HFF-Myc (cell line): ENCODE measurements around the gene NOX3.

Source experiments
- DNase-seq: peaks from one replicate; pipeline ENCODE4 v3.0.0-alpha.2; 2011; ENCODE audit warnings: low read depth; ENCODE audit errors: extremely low read depth
- H3K4me3 ChIP-seq: replicated peaks from 2 replicates; pipeline ENCODE4 v1.5.1; 2011; ENCODE audit warnings: low read depth, mild to moderate bottlenecking, control low read depth, low read length
- CTCF ChIP-seq: IDR thresholded peaks from 2 replicates; pipeline ENCODE4 v1.5.1; 2012; ENCODE audit warnings: mild to moderate bottlenecking, low read depth, low read length, control low read depth; ENCODE audit errors: missing control alignments

The NOX3 gene

GRCh38 chr6:155434096-155434495 is 21.5 kb downstream of the NOX3 start:
- no peak for DNase-seq
- no peak overlapping the region for H3K4me3 ChIP-seq
- no peak for TF ChIP-seq CTCF

GRCh38 chr6:155432293-155432692 is 23.3 kb downstream of the NOX3 start:
- TF ChIP-seq CTCF = no peak
- no peak overlapping the region for H3K4me3 ChIP-seq
- DNase-seq = no peak

GRCh38 chr6:155429321-155429893 is 26.2 kb downstream of the NOX3 start:
- no peak for DNase-seq

GRCh38 chr6:155426408-155426945 is 29.2 kb downstream of the NOX3 start:
- H3K4me3 ChIP-seq = no peak overlapping the region
- no peak for TF ChIP-seq CTCF
- DNase-seq = no peak

More at GRCh38 chr6:155429321-155429893, 26.2 kb downstream of the NOX3 start:
- no peak for TF ChIP-seq CTCF
- no peak overlapping the region for H3K4me3 ChIP-seq

- TF ChIP-seq CTCF = no peak
- no peak for DNase-seq
- H3K4me3 ChIP-seq = no peak overlapping the region
These were observed 31.5 kb downstream of the NOX3 start for GRCh38 chr6:155424181-155424580.

- no peak for DNase-seq
- no peak for TF ChIP-seq CTCF
- no peak overlapping the region for H3K4me3 ChIP-seq
These were observed 33.0 kb downstream of the NOX3 start for GRCh38 chr6:155422635-155423034.

- TF ChIP-seq CTCF = no peak
- DNase-seq = no peak
- no peak overlapping the region for H3K4me3 ChIP-seq
These were observed 35.1 kb downstream of the NOX3 start for GRCh38 chr6:155420492-155420891.
